HCT116 (cell line): ENCODE measurements around the gene WDFY2. TPM values are rescaled to one million over a fixed set of nuclear protein-coding genes. Genes with fewer than 3 reads are reported as not detected.

Experiments
- ATAC-seq: fragments of 200-7000 bp; cut with Tn5 transposase; 2 replicates; pipeline ENCODE4 v1.9.1; 2020; ENCODE audit warnings: mild to moderate bottlenecking, moderate library complexity
- BruUV-seq: library from RNA; stranded (reverse); fragments of 400-500 nt; replicated peaks from 2 replicates; lab custom pipeline; 2021; lab: Mats Ljungman, UMichigan
- CTCF ChIA-PET: fragments of 300-600 bp; sonication (Branson Sonifier 250); formaldehyde crosslinking; loops from one replicate; lab custom pipeline; 2021; ENCODE audit warnings: antibody characterized with exemption; lab: Charles Lee
- POLR2A ChIA-PET: fragments of 300-600, 350-600 bp; sonication (Branson Sonifier 250); formaldehyde crosslinking; loops from one replicate; lab custom pipeline; 2021; ENCODE audit warnings: antibody characterized with exemption; lab: Charles Lee
- RAD21 ChIA-PET, 2 experiments: fragments of 300-600 bp; sonication (Branson Sonifier 250); formaldehyde crosslinking; loops; one replicate each; lab custom pipeline; 2023; ENCODE audit warnings: low total read pairs in 2 of 2; ENCODE audit not compliant: uncharacterized antibody in 2 of 2, unreplicated experiment in 2 of 2, low non-redundant PET in 1 of 2; lab: Charles Lee
- DNase-seq: peaks from one replicate; pipeline ENCODE4 v3.0.0-alpha.2; 2010; ENCODE audit warnings: low read depth, low spot score
- H2AFZ ChIP-seq: fragments of 200-600 bp; shearing (Covaris generic), sonication (generic); 2 replicates; pipeline ENCODE4 v1.6.1; 2017; ENCODE audit warnings: low read depth, mixed run types, mixed read lengths, antibody characterized with exemption, low read length; ENCODE audit not compliant: poor library complexity, severe bottlenecking
- H3K27ac ChIP-seq: 2 replicates; pipeline ENCODE4 v1.5.1; 2012; ENCODE audit warnings: low read depth, low read length
- H3K27me3 ChIP-seq: fragments of 200-600 bp; sonication (generic); 2 replicates; pipeline ENCODE4 v1.6.1; 2016; ENCODE audit warnings: mixed run types, low read length, mixed read lengths; ENCODE audit not compliant: insufficient read depth
- H3K36me3 ChIP-seq, 2 experiments: fragments of 200-500 bp in 1 of 2; fragments of 200-600 bp in 1 of 2; sonication (Bioruptor generic) in 1 of 2; sonication (generic) in 1 of 2; 2 replicates each; pipeline versions ENCODE4 v1.5.1 to v1.6.1; 2014 to 2016; ENCODE audit warnings: low read length in 2 of 2, inconsistent platforms in 1 of 2, mixed read lengths in 1 of 2, mixed run types in 1 of 2; ENCODE audit not compliant: insufficient read depth in 2 of 2, control insufficient read depth in 1 of 2
- H3K4me1 ChIP-seq, 2 experiments: fragments of 200-600 bp in 1 of 2; sonication (generic) in 1 of 2; 2 replicates each; pipeline versions ENCODE4 v1.5.1 to v1.6.1; 2012 to 2017; ENCODE audit warnings: low read length in 2 of 2, inconsistent platforms in 1 of 2, mild to moderate bottlenecking in 1 of 2, mixed read lengths in 1 of 2, mixed run types in 1 of 2, moderate library complexity in 1 of 2; ENCODE audit not compliant: insufficient read depth in 2 of 2, control insufficient read depth in 1 of 2
- H3K4me2 ChIP-seq: fragments of 200-600 bp; sonication (generic); 2 replicates; pipeline ENCODE4 v1.6.1; 2017; ENCODE audit warnings: mixed run types, low read length, mixed read lengths
- H3K4me3 ChIP-seq, 2 experiments: fragments of 200-600 bp in 1 of 2; sonication (generic) in 1 of 2; replicated peaks in 1 of 2; 2 replicates each; pipeline ENCODE4 v1.5.1; 2011 to 2016; ENCODE audit warnings: low read length in 2 of 2, control low read depth in 1 of 2, low read depth in 1 of 2, mild to moderate bottlenecking in 1 of 2, mixed read lengths in 1 of 2, mixed run types in 1 of 2
- H3K79me2 ChIP-seq: fragments of 200-600 bp; sonication (generic); 2 replicates; pipeline ENCODE4 v1.6.1; 2017; ENCODE audit warnings: mild to moderate bottlenecking, mixed run types, low read length, moderate library complexity, mixed read lengths; ENCODE audit not compliant: insufficient read depth
- H3K9ac ChIP-seq: fragments of 200-600 bp; sonication (generic); 2 replicates; pipeline ENCODE4 v1.6.1; 2016; ENCODE audit warnings: low read length, mixed read lengths
- H3K9me2 ChIP-seq: fragments of 200-600 bp; sonication (generic), shearing (Covaris generic); 2 replicates; pipeline ENCODE4 v1.6.1; 2017; ENCODE audit warnings: mixed run types, mild to moderate bottlenecking, moderate library complexity; ENCODE audit not compliant: insufficient read depth
- H3K9me3 ChIP-seq, 2 experiments: fragments of 200-500 bp in 1 of 2; fragments of 200-600 bp in 1 of 2; sonication (Bioruptor generic) in 1 of 2; sonication (generic) in 1 of 2; 2 replicates each; pipeline ENCODE4 v1.6.1; 2014 to 2017; ENCODE audit warnings: low read length in 2 of 2, mixed read lengths in 2 of 2, inconsistent platforms in 1 of 2, low read depth in 1 of 2, mild to moderate bottlenecking in 1 of 2, mixed run types in 1 of 2, moderate library complexity in 1 of 2; ENCODE audit not compliant: control insufficient read depth in 1 of 2, insufficient read depth in 1 of 2
- H4K20me1 ChIP-seq: fragments of 200-600 bp; sonication (generic), shearing (Covaris generic); 2 replicates; pipeline ENCODE4 v1.6.1; 2017; ENCODE audit warnings: mixed run types, mild to moderate bottlenecking, moderate library complexity; ENCODE audit not compliant: insufficient read depth
- CBX3 ChIP-seq: IDR thresholded peaks from 2 replicates; pipeline ENCODE4 v1.6.1; 2012; ENCODE audit warnings: low read depth
- CEBPB ChIP-seq: IDR thresholded peaks from 2 replicates; pipeline ENCODE4 v1.6.1; 2012; ENCODE audit warnings: low read depth
- JUND ChIP-seq: IDR thresholded peaks from 2 replicates; pipeline ENCODE4 v1.6.1; 2012
- POLR2A ChIP-seq: IDR thresholded peaks from 2 replicates; pipeline ENCODE4 v1.7.0; 2011; ENCODE audit warnings: borderline replicate concordance; ENCODE audit not compliant: insufficient read depth, insufficient read length; ENCODE audit errors: extremely low read depth
- POLR2AphosphoS5 ChIP-seq: IDR thresholded peaks from 2 replicates; pipeline ENCODE4 v1.6.1; 2011; ENCODE audit warnings: mild to moderate bottlenecking, low read depth, low read length, moderate library complexity
- SIN3A ChIP-seq: IDR thresholded peaks from 2 replicates; pipeline ENCODE4 v1.6.1; 2012; ENCODE audit warnings: low read depth
- TCF7L2 ChIP-seq: IDR thresholded peaks from 2 replicates; pipeline ENCODE4 v1.7.0; 2011; ENCODE audit warnings: borderline replicate concordance, inconsistent platforms; ENCODE audit not compliant: insufficient read depth, insufficient read length; ENCODE audit errors: extremely low read depth
- YY1 ChIP-seq: IDR thresholded peaks from 2 replicates; pipeline ENCODE4 v1.6.1; 2011; ENCODE audit warnings: low read length, low read depth, moderate library complexity, mild to moderate bottlenecking; ENCODE audit not compliant: insufficient replicate concordance; ENCODE audit errors: extremely low read depth
- ZNF274 ChIP-seq: fragments of 200-500 bp; sonication (Bioruptor generic); IDR thresholded peaks from 2 replicates; pipeline ENCODE4 v1.6.1; 2014; ENCODE audit warnings: mild to moderate bottlenecking, low read depth, low read length, inconsistent platforms
- intact Hi-C: fragments of 100-400 bp; cut with micrococcal nuclease; formaldehyde crosslinking; loops from 2 replicates; pipeline ENCODE4 v1.10.0; 2022
- total RNA-seq: library from RNA; stranded (reverse); gene quantifications from one replicate; pipeline ENCODE4 v1.2.1, GENCODE V29; 2021; ENCODE audit not compliant: unreplicated experiment
- TF ChIP-seq, protein P1 (sequence below): IDR thresholded peaks from 2 replicates; pipeline ENCODE4 v1.6.1; 2012
- TF ChIP-seq, protein P2 (sequence below): IDR thresholded peaks from 2 replicates; pipeline ENCODE4 v1.6.1; 2011; ENCODE audit warnings: mild to moderate bottlenecking, low read length, moderate library complexity; ENCODE audit not compliant: insufficient replicate concordance; ENCODE audit errors: extremely low read depth
- TF ChIP-seq, protein P3 (sequence below), 3 experiments: fragments of 200-600 bp in 1 of 3; sonication (generic) in 1 of 3; IDR thresholded peaks in 2 of 3; conservative IDR thresholded peaks in 1 of 3; 2 replicates each; pipeline ENCODE4 v1.5.1; 2012 to 2017; ENCODE audit warnings: low read depth in 2 of 3, low read length in 2 of 3, antibody characterized with exemption in 1 of 3, borderline replicate concordance in 1 of 3, control low read depth in 1 of 3, mild to moderate bottlenecking in 1 of 3, mixed read lengths in 1 of 3, mixed run types in 1 of 3, moderate library complexity in 1 of 3; ENCODE audit not compliant: insufficient read depth in 1 of 3

The WDFY2 gene
- total RNA-seq, 1 experiment from 2014 or later = 6.1 TPM

DNA sequence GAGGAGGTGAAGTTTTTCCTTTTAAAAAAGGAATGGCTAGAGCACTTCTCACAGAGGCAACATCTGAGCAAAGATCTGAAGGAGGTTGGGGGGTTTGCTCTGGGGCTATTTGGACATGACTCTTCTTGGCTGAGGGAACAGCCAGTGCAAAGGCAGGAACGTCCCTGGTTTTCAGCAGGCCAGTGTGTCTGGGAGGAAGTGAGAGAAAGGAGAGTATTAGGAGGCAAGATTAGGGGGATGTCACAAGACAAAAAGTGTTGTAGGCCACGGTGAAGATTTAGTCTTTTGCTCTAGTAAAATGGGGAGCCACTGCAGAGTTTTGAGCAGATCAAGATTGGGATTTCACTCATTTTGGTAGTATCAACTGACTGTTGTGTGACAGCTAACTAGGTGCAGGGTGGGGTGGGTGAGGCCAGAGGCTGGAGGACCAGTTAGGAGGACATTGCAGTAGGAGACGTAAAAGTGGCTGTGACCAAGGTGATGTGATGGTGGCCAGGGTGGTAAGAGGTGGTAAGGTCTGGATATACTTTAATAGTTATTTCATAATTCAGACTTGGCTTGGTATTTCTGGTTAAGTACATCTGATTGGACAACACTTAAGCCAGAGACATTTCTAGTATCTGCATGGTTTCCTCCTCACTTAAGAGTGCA, 40.6 kb downstream of the WDFY2 start:
- H3K4me2 ChIP-seq = no peak overlapping the region
- H3K4me3 ChIP-seq = no peak overlapping the region
- intact Hi-C loops = no loop called here
- H3K36me3 ChIP-seq = no peaks in the 10 kb centered on the region
- H3K9ac ChIP-seq = no peak overlapping the region
- no peak overlapping the region for H3K27ac ChIP-seq
- TF ChIP-seq POLR2AphosphoS5 = no peak
- no peak for TF ChIP-seq TCF7L2
- TF ChIP-seq, protein P1, sequence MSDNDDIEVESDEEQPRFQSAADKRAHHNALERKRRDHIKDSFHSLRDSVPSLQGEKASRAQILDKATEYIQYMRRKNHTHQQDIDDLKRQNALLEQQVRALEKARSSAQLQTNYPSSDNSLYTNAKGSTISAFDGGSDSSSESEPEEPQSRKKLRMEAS = no peak
- no peak for TF ChIP-seq CEBPB
- TF ChIP-seq, protein P2, sequence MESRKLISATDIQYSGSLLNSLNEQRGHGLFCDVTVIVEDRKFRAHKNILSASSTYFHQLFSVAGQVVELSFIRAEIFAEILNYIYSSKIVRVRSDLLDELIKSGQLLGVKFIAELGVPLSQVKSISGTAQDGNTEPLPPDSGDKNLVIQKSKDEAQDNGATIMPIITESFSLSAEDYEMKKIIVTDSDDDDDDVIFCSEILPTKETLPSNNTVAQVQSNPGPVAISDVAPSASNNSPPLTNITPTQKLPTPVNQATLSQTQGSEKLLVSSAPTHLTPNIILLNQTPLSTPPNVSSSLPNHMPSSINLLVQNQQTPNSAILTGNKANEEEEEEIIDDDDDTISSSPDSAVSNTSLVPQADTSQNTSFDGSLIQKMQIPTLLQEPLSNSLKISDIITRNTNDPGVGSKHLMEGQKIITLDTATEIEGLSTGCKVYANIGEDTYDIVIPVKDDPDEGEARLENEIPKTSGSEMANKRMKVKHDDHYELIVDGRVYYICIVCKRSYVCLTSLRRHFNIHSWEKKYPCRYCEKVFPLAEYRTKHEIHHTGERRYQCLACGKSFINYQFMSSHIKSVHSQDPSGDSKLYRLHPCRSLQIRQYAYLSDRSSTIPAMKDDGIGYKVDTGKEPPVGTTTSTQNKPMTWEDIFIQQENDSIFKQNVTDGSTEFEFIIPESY = no peak
- no peak for TF ChIP-seq POLR2A
- TF ChIP-seq YY1 = no peak
- TF ChIP-seq ZNF274 = no peak
- no peak for TF ChIP-seq JUND
- TF ChIP-seq SIN3A = no peak
- TF ChIP-seq, protein P3, sequence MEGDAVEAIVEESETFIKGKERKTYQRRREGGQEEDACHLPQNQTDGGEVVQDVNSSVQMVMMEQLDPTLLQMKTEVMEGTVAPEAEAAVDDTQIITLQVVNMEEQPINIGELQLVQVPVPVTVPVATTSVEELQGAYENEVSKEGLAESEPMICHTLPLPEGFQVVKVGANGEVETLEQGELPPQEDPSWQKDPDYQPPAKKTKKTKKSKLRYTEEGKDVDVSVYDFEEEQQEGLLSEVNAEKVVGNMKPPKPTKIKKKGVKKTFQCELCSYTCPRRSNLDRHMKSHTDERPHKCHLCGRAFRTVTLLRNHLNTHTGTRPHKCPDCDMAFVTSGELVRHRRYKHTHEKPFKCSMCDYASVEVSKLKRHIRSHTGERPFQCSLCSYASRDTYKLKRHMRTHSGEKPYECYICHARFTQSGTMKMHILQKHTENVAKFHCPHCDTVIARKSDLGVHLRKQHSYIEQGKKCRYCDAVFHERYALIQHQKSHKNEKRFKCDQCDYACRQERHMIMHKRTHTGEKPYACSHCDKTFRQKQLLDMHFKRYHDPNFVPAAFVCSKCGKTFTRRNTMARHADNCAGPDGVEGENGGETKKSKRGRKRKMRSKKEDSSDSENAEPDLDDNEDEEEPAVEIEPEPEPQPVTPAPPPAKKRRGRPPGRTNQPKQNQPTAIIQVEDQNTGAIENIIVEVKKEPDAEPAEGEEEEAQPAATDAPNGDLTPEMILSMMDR (IDR thresholded peaks at IDR 0.05 in 2 of 3, conservative IDR thresholded peaks at IDR 0.05 in 1 of 3; ENCODE audit: borderline replicate concordance in 1 of 3, insufficient read depth in 1 of 3, low read depth in 2 of 3, low read length in 2 of 3) = no peak
- TF ChIP-seq CBX3 = no peak
- no peaks in the 10 kb centered on the region for H3K9me3 ChIP-seq
- no TSS peak for BruUV-seq
- H4K20me1 ChIP-seq = no peaks in the 10 kb centered on the region
- no peak for DNase-seq
- no peaks in the 10 kb centered on the region for H3K4me1 ChIP-seq
- CTCF ChIA-PET = no interaction called here
- POLR2A ChIA-PET = no interaction called here
- ATAC-seq = no peak
- H3K27me3 ChIP-seq = no peaks in the 10 kb centered on the region
- H2AFZ ChIP-seq = no peak overlapping the region
- RAD21 ChIA-PET = no interaction called here
- H3K9me2 ChIP-seq = no peaks in the 10 kb centered on the region
- H3K79me2 ChIP-seq = no peaks in the 10 kb centered on the region
